NOMO-1 treated with DMSO at 0.1 percent for 48 hours (cell line): Measurements from ENCODE around the gene NFAM1.

Experiments used
- DNase-seq: peaks from one replicate; lab custom pipeline; 2025; ENCODE audit not compliant: unreplicated experiment; lab: John Stamatoyannopoulos, UW

The NFAM1 gene

DNA sequence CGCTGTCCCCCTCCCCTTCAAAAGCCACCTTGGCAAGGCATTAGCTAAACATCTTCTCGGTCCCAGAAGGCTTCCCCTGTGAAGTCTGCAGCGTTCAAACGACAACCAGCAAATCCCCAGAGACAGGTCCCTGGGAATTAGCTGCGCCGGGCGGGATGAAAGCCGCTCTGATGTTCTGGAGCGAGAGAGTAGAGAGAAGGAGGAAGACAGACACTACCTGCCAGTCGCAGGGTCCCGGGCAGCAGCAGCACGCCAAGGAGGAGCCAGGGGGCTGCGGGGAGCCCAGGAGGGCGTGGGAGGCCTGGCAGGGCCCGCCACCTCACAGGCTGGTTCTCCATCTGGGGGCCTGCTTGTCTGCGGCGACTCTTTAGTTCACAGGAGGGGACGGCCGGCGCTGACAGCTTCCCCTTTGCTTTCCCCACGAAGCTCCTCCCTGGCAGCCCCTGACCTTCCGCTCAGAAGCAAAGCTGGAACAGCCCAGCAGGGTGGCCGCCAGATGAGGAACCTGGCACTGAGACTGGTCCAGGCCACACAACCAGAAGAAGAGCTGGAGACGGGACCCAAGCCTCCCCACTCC is at the start of gene NFAM1:
NFAM1 (minus strand) TSS at position 384 of the 577 bp plus-strand sequence; CDS start at position 338, 46 bp downstream.
- peak; percentile 89 for DNase-seq

GRCh38 chr22:42475122-42475521 is 42.9 kb upstream of the NFAM1 start:
- no peak for DNase-seq

GRCh38 chr22:42473484-42474193 is 41.4 kb upstream of the NFAM1 start:
- peak; percentile 38 for DNase-seq

DNA sequence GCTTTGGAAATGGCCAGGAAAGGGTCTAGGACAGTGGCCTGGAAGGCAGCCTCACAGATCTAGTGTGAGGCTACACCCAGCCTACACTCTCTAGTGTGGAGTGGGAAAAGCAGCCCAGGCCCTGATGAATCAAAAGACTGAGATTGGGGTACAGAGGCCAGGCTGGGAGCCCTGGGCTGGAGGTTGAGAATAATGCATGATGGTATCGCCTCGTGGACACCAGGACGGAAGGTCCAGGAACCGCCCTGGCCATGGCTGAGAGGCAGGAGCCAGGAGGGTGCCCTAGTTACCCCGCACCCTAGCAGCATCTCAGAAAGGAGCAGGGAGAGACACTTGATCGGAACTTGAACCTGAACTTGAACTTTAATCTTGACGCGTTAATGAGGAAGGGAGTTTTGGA is 40.5 kb upstream of the NFAM1 start:
- DNase-seq: no peak

DNA sequence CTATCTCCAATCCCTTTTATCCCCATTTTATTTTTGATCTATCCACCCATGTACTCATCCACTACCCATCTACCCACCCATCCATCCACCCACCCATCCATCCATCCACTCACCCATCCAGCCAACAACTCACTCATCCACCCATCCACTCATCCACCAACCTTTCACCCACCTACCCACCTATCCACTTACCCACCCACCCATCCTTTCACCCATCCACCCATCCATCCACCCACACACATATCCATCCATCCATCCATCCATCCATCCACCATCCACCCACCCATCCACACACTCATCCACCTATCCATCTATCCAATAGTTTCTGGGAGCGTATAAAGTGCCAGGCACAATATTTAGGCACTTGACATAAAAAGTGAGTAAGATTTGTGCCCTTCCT is 39.2 kb upstream of the NFAM1 start:
- DNase-seq: no peak

- no peak for DNase-seq
Measured at GRCh38 chr22:42470366-42471082, 38.3 kb upstream of the NFAM1 start.

GRCh38 chr22:42468841-42469240 is 36.6 kb upstream of the NFAM1 start:
- no peak for DNase-seq

DNA sequence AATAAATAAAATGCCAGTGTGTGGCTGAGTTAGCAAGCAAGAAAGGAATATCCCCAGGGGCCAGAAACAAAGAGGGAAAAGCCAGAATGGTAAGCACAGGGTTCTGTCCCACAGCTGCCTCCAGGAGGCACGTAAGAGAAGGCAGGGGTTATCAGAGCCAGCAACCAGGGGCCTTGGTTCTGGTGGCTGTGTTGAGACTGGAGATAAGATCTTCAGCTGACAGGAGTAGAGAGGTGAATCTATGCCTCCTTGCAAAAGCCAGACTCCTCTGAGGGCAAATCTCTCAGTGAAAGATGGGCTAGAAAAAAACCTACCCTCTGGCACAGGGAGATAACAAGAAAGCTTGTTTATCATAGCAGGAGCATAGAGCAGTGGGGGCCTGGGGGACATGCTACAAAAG is 29.8 kb upstream of the NFAM1 start:
- no peak for DNase-seq

GRCh38 chr22:42461511-42461910 is 29.3 kb upstream of the NFAM1 start:
- no peak for DNase-seq

GRCh38 chr22:42459287-42460063 is 27.3 kb upstream of the NFAM1 start:
- no peak for DNase-seq

DNA sequence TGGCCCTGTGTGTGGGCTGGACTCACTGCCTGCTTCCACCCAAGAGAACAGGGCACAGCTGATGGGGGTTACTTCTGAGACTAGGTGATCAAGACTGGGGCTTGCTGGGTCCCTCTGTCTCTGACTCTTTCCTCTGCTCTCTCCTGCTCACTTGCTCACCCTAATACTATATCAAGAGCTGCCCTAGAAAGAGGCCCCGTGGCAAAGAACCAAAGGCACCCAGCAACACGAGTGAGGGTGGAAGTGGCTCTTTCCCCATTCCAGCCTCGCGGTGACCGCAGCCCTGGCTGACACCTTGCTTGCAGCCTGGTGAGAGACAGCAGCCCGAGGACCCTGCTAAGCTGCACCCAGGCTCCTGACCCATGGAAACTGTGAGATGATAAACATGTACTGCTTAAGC is 20.7 kb upstream of the NFAM1 start:
- no peak for DNase-seq

- no peak for DNase-seq
Measured at GRCh38 chr22:42452456-42452855, 20.3 kb upstream of the NFAM1 start.

GRCh38 chr22:42451499-42452145 is 19.4 kb upstream of the NFAM1 start:
- no peak for DNase-seq

GRCh38 chr22:42450862-42451261 is 18.7 kb upstream of the NFAM1 start:
- DNase-seq: no peak

- no peak for DNase-seq
Measured at GRCh38 chr22:42446151-42446550, 13.9 kb upstream of the NFAM1 start.

- DNase-seq: peak; percentile 95
Measured at GRCh38 chr22:42444077-42444904, 12.1 kb upstream of the NFAM1 start.

- no peak for DNase-seq
Measured at GRCh38 chr22:42443240-42444076, 11.3 kb upstream of the NFAM1 start.

DNA sequence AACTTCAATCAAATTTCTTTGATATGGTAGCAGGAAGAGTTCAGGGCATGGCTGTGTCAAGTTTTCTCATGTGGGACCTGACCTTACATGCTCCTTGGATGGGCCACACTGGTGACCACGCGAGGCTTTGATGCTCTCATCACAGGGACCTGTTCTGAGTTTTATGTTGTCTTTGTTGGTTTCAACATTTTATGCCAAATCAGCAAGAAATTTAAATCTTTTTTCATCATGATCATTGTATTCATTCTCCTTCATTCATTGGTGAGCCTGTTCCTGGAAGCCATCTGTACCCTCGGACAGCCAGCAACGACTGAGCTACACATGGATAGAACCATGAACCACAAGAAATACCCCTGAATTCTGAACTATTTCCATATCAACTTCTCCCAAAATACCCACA is 10.5 kb upstream of the NFAM1 start:
- no peak for DNase-seq

DNA sequence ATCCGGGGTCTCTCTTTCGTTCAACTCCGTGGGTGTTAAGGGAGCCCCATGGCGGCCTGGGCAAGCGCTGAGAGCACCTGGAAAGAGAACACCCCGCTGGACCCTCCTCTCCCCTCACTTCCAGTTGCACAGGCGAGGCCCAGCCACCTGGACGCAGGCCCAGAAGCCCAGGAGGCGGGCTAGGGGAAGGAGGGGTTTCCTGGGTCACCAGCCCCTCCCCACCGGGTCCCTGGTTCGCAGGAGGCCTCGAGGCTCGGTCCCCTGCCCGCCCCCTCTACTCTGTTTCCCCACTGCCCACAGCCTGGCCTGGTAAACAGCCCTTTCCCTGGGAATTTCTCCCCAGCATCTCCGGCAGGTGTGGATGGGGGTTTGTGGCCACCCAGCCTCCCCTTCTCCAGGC is 8.5 kb upstream of the NFAM1 start:
- DNase-seq: no peak
